GM21619 (cell line): ENCODE data around the gene KIAA1671.
"Not testable (repeated sequence)": the region's sequence is repeated elsewhere in the genome, so short reads cannot be mapped to it uniquely, and the experiment has no call there.

Source experiments
- ATAC-seq: cut with Tn5 transposase; IDR thresholded peaks from one replicate; pipeline ENCODE4 v1.9.1; 2021; ENCODE audit not compliant: unreplicated experiment

The KIAA1671 gene

DNA sequence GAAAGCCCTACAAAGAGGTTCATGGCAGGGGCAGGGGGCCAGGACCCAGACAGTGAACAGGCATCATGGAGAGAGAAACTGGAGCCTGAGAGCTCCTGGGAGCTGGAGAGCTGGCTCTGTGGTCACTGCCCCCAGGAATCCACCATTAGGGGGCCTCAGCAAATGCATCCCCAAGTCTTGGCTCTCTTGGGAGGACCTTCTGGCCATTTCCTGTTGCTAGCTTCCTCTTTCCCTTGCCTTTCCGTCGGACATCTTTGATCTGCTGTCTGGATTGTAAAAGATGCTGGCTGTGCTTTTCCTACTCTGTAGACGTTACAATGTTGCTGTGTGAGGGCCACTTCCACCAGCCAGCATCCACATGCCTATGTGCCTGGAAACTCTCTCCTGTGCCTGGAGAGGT is 259.8 kb downstream of the KIAA1671 start:
- no peak for ATAC-seq

DNA sequence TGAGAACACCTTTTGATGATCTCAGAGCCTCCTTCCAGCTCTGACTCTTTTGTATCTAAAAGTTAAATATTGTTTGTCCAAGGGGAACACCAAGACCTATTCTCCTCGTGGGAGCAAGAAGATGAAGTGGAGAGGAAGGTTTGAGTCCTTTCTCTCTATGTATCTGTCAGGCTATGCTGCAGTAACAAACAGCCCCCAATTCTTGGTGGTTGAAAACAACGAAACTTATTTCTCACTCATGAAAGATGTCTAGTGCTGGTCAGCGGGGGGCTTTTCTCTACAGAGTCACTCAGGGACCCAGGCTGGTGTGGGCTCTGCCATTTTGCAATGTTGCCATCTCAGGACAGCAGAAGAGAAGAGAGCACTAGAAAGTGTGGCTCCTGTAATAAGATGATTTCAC is 260.7 kb downstream of the KIAA1671 start:
- ATAC-seq: no peak

DNA sequence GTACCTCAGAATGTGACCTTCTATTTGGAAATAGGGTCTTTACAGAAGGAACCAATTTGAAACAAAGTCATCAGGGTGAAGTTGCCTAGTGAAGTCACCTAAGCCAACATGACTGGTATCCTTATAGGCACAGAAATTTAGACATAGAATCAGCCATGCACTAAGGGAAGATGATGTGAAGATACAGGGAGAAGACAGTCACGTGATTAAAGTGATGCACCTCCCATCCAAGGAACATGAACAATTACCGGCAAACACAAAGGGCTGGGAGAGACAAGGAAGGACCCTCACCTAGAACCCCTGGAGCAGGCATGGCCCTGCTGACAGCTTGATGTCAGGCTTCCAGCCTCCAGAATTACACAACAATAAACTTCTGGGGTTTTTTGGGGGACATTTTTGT is 263.7 kb downstream of the KIAA1671 start:
- ATAC-seq: no peak

DNA sequence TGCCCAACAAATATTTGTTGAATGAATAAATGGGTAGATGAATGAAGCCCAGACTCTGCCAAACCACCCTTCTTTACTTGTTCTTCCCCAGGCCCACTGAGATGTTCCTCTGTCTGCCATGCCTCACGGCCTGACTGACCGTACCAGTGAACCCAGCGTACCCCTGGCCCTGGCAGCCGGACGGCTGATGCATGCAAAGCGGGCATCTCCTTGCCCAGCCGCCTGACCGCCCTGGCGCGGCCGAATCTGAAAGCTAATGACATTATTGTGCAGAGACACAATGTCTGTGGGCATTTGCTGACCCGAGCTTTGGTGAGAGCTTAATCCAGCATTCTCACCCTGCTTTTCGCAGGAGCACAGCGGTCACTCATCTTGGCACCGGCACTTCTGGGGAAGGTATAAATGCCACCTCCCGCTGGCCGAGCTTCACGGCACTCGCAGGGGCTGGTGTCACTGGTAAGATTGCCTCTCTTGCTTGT is 266.7 kb downstream of the KIAA1671 start, which contains the start of gene CRYBB2:
TSS of gene CRYBB2 (plus strand) at position 429 of the 479 bp plus-strand sequence. CDS start 1,791 bp downstream, outside the sequence.
- ATAC-seq: no peak

DNA sequence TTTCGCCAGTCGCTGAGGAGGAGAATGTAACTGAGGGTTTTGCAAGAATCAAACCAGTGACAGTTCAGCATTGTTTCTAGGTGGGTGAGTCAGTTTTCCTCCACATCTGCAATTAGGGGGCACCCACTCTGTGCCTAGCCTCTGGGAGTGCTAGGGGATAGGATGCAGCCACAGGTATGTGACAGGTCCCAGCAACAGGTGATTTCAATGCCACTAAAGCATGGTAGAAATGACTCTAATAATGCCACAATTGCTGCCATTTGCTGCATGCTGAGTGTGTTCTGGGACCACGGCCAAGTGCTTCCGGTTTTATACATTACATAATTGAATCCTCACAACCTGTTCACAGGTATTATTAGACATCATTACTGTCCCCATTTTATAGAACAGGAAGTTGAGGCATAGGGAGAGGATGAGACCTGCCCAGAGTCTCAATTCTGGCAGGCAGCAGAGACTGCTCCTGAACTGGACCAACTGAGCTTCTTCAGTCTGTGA is 267.5 kb downstream of the KIAA1671 start:
- no peak for ATAC-seq

DNA sequence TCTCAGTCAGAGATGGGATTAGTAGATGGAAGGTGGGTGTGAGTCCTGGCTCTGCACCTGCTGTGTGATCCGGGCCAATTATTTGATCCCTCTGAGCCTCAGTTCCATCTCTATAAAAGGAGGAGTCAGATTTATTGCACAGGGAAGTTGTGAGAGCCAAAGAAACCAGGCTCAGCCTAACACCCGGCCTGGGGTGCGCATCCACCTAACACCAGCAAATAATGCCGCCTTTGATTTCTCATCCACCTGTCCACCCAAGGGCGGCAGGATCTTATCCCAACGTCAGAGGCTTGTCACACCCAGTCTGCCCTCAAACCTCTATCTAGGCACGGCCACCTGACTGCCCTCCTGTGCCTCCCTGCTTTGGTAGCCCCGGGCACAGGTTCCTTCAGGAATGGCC is 269.3 kb downstream of the KIAA1671 start:
- no peak for ATAC-seq

DNA sequence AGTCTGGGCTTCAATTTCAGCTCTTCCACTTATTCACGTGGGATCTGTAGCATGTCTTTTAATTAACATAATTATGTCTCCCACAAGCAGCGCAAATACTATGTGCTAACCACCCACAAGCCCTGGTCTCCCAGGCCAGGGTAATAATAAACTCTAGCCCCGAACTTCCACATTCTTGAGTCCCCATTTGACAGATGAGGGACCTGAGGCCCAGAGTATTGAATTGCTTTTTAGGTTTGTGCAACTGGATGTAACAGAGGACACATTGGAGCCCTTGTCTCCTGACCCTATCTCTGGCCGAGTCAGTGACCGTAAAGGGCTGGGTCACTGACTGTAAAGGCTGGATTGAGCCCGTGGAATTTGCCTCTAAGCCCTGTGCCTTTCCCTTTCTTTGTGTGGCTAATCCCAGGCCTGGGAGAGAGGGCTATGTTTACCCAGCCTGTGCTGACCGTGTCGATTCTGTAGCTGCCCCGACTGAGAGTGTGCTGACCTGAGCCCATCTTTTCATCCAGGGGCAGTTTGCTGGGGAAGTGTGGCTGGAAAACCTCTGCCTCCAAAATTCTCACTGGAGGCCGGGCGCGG is 270.8 kb downstream of the KIAA1671 start:
- no peak for ATAC-seq

DNA sequence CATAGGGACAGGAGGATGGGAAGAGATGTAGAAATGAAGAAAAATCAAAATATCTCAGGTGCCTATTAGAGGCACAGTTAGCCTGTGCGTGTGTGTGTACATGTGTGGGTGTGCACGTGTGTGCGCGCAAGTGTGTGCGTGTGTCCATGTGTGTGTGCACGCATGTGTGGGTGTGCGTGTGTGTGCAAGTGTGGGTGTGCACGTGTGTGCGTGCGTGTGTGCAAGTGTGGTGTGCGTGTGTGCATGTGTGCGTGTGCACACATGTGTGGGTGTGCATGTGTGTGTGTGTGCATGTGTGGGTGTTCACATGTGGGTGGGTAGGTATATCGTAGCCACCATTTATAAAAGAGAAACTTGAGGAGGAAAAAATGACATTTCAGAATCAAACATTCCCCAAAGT is 276.3 kb downstream of the KIAA1671 start:
- no peak for ATAC-seq

DNA sequence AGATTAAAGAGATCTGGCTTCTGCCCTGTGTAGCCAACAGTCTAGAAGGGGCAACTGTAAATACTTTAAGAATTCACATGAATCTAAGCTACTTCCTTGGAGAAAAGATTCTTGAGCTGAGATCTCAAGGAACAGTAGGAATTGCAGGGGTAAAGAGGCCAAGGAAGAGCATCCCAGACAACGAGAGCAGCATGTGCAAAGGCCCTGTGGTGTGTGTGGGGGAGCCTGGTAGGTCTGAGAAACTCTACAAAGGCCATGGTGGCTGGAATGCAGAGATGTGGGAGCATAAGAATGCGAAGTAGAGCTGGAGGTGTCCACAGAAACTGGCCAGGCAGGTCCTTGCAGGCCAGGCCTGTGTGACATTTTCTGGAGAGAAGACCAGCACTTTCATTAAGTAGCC is 278.2 kb downstream of the KIAA1671 start:
- ATAC-seq: not testable (repeated sequence)

DNA sequence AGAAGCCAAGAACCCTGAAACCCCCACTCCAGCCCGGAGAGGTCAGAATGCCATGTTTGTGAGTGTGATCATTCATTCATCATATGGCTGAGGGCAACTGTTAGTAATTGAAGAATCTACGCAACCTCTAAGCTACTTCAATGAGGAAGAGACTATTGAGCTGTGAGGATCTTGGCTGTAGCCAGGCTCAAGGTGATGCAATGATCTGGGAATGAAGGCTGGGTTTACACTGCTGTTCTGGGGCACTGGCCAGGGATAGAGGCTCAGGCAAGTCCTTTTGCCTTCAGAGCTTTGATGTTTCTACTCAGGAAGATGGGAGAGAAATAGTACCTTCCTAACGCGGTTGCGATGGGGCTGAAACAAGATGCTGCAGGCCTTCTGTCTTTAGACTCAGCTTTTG is 279.8 kb downstream of the KIAA1671 start:
- ATAC-seq: no peak

DNA sequence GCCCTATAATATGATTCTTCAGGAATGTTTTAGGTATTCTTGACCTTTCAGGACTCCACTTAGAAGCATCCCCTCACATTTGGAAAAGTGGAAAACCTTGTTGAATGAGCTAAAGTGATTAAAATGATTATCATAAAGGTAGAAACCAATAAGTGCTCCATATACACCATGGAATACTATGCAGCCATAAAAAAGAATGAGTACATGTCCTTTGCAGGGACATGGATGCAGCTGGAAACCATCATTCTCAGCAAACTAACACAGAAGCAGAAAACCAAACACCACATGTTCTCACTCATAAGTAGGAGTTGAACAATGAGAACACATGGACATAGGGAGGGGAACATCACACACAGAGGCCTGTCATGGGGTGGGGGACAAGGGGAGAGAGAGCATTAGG is 281.2 kb downstream of the KIAA1671 start:
- ATAC-seq: not testable (repeated sequence)

DNA sequence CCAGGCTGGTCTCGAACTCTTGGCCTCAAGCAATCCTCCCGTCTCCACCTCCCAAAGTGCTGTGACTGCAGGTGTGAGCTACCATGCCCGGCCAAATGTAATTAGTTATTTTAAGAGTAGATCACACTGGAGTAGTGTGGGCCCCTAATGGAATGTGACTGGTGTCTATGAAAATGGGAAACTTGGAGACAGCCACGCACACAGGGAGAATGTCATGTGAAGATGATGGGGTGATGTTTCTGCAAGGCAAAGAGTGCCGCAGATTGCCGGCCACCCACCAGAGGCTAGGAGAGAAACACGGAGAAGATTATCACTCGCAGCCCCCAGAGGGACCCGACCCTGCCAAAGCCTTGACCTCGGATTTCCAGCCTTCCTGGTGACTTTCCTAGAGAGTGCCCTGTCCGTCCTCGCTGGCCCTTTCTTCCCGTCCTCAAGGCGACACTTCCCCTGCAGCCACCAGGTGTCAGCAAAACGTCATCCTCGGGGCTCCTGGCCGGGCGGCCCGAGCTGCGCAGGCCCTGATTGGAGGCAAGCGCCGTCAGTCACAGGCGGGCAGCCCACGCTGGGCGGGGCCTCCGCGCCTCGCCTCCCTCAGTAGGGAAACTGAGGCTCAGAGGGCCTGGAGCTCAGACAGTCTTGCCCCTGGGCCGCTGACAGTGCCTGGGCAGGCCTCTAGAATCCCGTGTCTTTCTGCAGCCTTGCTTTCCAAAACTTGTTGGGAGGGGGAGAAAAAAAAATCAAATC is 283.2 kb downstream of the KIAA1671 start:
- peak; percentile 66 for ATAC-seq

DNA sequence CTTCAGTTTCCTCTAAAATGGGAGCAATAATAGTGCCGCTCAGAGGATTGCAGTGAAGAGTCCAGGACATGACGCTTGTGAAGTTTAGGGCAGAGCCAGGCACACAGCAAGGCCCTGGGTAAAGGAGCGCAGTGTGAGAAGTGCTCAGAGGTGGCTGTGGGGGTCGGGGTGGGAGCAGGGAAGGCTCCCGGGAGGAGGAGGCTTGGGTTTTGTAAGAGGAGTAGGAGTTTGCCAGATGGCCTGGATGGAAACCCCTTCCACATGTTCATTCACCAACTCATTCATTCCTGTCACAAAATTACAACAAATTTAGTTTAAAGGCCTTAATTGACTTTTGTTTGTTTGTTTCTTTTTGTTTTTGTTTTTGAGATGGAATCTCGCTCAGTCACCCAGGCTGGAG is 283.9 kb downstream of the KIAA1671 start:
- ATAC-seq: no peak

DNA sequence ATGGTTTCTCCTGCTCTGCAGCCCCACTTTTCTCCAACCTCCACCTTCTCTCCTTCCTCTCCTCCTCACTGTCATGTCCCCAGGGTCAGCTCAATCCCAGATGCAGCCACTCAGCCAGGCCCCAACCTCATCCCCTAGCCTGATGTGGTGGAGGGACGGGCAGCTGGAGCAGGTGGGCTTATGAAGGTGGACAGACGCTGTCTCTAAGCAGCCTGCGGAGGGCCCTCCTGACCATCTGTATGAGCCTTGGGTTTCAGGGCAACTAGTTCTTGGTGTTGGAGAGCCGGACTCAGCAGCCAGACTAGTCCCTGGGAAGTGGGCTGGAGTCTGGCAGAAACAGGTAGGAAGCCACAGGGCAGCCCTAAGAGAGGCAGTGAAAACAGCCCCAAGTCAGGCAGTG is 285.0 kb downstream of the KIAA1671 start:
- ATAC-seq: no peak

DNA sequence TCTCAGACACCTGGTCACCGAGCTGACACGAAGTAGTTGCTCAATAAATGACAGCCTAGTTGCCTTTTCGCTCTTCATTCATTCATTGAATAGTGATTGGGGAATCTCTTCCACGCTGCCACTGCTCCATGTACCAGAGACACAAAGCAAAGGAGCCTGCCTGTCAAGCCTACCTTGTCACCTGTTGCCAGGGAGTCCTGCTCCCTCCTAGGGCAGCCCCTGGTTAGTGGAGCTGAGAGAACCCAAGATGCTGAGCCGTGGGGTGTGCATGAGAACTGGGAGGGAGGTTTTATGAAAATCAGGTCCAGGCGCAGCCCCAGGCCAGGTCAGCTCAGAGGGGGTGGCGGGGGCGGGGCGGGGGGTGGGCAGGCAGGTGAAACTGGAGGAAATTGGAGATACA is 285.5 kb downstream of the KIAA1671 start:
- ATAC-seq: not testable (repeated sequence)
